ENCODE results near the gene AGRN.
"Not testable (repeated sequence)": the region's sequence is repeated elsewhere in the genome, so short reads cannot be mapped to it uniquely, and the experiment has no call there.

DNA sequence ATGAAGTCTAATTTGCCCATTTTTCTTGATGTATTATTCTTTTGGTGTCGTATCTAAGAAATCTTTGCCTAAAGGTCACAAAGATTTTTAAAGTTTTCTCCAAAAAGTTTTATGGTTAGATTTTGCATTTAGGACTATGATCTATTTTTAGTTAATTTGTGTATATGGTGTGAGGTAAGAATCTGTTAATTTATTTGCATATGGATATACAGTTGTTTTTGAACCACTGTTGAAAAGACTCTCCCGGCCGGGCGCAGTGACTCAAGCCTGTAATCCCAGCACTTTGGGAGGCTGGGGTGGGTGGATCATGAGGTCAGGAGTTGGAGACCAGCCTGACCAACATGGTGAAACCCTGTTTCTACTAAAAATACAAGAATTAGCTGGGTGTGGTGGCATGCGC lies 31.9 kb upstream of the AGRN start:
- TF ChIP-seq ARNTL (CRISPR knock-in tag; IDR thresholded peaks at IDR 0.05; ENCODE audit: borderline replicate concordance, low read depth); RARB (CRISPR knock-in tag; IDR thresholded peaks at IDR 0.05); TOX (CRISPR knock-in tag; IDR thresholded peaks at IDR 0.05; ENCODE audit: borderline replicate concordance); ZFP30 (CRISPR knock-in tag; IDR thresholded peaks at IDR 0.05); ZNF70 (CRISPR knock-in tag; IDR thresholded peaks at IDR 0.05); GLIS3 (CRISPR knock-in tag; IDR thresholded peaks at IDR 0.05); PPARA (CRISPR knock-in tag; IDR thresholded peaks at IDR 0.05; ENCODE audit: borderline replicate concordance); SNAI2 (CRISPR knock-in tag; IDR thresholded peaks at IDR 0.05): not testable (repeated sequence)
- TF ChIP-seq, protein P1, sequence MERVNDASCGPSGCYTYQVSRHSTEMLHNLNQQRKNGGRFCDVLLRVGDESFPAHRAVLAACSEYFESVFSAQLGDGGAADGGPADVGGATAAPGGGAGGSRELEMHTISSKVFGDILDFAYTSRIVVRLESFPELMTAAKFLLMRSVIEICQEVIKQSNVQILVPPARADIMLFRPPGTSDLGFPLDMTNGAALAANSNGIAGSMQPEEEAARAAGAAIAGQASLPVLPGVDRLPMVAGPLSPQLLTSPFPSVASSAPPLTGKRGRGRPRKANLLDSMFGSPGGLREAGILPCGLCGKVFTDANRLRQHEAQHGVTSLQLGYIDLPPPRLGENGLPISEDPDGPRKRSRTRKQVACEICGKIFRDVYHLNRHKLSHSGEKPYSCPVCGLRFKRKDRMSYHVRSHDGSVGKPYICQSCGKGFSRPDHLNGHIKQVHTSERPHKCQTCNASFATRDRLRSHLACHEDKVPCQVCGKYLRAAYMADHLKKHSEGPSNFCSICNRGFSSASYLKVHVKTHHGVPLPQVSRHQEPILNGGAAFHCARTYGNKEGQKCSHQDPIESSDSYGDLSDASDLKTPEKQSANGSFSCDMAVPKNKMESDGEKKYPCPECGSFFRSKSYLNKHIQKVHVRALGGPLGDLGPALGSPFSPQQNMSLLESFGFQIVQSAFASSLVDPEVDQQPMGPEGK (CRISPR knock-in tag; IDR thresholded peaks at IDR 0.05; ENCODE audit: borderline replicate concordance): not testable (repeated sequence)
- TF ChIP-seq, protein P2, sequence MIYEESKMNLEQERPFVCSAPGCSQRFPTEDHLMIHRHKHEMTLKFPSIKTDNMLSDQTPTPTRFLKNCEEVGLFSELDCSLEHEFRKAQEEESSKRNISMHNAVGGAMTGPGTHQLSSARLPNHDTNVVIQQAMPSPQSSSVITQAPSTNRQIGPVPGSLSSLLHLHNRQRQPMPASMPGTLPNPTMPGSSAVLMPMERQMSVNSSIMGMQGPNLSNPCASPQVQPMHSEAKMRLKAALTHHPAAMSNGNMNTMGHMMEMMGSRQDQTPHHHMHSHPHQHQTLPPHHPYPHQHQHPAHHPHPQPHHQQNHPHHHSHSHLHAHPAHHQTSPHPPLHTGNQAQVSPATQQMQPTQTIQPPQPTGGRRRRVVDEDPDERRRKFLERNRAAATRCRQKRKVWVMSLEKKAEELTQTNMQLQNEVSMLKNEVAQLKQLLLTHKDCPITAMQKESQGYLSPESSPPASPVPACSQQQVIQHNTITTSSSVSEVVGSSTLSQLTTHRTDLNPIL (CRISPR knock-in tag; IDR thresholded peaks at IDR 0.05; ENCODE audit: low read depth): not testable (repeated sequence)

Measured in SK-N-SH treated with all-trans-retinoic acid at 6 μM for 48 hours (cell line).